C4-2B (cell line): ENCODE measurements around the gene MVD.

ENCODE experiments used
- ZFX ChIP-seq: fragments of 450-650 bp; IDR thresholded peaks from 2 replicates; pipeline ENCODE4 v1.6.1; 2017
- TF ChIP-seq, protein P1 (sequence below): fragments of 450-650 bp; conservative IDR thresholded peaks from 2 replicates; pipeline ENCODE4 v1.5.1; 2017; ENCODE audit warnings: mild to moderate bottlenecking

DNA sequence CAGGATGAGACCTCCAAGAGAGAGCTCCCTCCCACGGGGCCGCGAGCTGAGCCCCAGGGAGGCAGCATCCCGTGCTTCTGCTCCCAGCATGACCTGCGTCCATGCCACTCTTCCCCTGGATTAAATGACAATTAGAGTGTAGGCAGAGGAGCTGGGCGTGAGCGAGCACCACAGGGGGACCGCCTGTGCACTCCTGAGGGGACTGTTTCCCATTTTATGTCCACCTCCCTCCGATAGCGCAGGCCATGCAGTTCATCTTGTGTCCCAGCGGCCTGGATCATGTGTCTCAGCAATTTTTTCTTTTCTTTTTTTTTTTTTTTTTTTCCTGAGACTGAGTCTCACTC lies 30.3 kb downstream of the MVD start:
- TF ChIP-seq, protein P1, sequence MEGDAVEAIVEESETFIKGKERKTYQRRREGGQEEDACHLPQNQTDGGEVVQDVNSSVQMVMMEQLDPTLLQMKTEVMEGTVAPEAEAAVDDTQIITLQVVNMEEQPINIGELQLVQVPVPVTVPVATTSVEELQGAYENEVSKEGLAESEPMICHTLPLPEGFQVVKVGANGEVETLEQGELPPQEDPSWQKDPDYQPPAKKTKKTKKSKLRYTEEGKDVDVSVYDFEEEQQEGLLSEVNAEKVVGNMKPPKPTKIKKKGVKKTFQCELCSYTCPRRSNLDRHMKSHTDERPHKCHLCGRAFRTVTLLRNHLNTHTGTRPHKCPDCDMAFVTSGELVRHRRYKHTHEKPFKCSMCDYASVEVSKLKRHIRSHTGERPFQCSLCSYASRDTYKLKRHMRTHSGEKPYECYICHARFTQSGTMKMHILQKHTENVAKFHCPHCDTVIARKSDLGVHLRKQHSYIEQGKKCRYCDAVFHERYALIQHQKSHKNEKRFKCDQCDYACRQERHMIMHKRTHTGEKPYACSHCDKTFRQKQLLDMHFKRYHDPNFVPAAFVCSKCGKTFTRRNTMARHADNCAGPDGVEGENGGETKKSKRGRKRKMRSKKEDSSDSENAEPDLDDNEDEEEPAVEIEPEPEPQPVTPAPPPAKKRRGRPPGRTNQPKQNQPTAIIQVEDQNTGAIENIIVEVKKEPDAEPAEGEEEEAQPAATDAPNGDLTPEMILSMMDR = no peak
- TF ChIP-seq ZFX = no peak
